Adrenal gland (tissue), 12 donors: ENCODE data around the gene GATAD2A. TPM values are rescaled to one million over a fixed set of nuclear protein-coding genes. Genes with fewer than 3 reads are reported as not detected.

Experiments
- DNase-seq, 7 donors: peaks; one replicate each; pipeline ENCODE4 v3.0.0-alpha.2; 2019 to 2020
- H3K27ac ChIP-seq, 5 donors: fragments of 200-600 bp; sonication (generic) in 4 of 5; 1 replicate in 3 of 5; 2 replicates in 2 of 5; pipeline versions ENCODE4 v1.5.1 to v1.8.0; 2016 to 2020; ENCODE audit warnings: mild to moderate bottlenecking in 1 of 5
- H3K27me3 ChIP-seq: fragments of 200-600 bp; 2 replicates; pipeline ENCODE4 v1.8.0; 2021
- H3K36me3 ChIP-seq, 2 donors: fragments of 200-600 bp; replicated peaks in 1 of 2; 1 replicate in 1 of 2; 2 replicates in 1 of 2; pipeline versions ENCODE4 v1.5.1 to v1.8.0; 2018 to 2022
- H3K4me1 ChIP-seq, 2 donors: fragments of 200-600 bp; replicated peaks in 1 of 2; 1 replicate in 1 of 2; 2 replicates in 1 of 2; pipeline versions ENCODE4 v1.5.1 to v1.8.0; 2018 to 2021
- H3K4me3 ChIP-seq, 4 donors: fragments of 200-600 bp; sonication (generic) in 3 of 4; one replicate each; pipeline ENCODE4 v1.5.1; 2016 to 2018
- H3K9me3 ChIP-seq, 3 donors: fragments of 200-600 bp; sonication (generic) in 1 of 3; replicated peaks in 1 of 3; 1 replicate in 2 of 3; 2 replicates in 1 of 3; pipeline versions ENCODE4 v1.5.1 to v1.8.0; 2016 to 2021
- CTCF ChIP-seq, 6 experiments: fragments of 450-650 bp in 4 of 6; fragments of 200-600 bp in 2 of 6; sonication (generic) in 1 of 6; IDR thresholded peaks; 1 replicate in 5 of 6; 2 replicates in 1 of 6; pipeline versions ENCODE4 v1.5.1 to v1.8.0; 2016 to 2021; ENCODE audit warnings: antibody characterized with exemption in 6 of 6, mild to moderate bottlenecking in 2 of 6, moderate library complexity in 1 of 6
- POLR2A ChIP-seq, 2 donors: fragments of 450-650 bp; IDR thresholded peaks; one replicate each; pipeline ENCODE4 v1.6.1; 2017; ENCODE audit warnings: antibody characterized with exemption in 2 of 2, mild to moderate bottlenecking in 2 of 2, moderate library complexity in 1 of 2
- WGBS, 4 donors: extraction: QIAGEN DNeasy Blood & Tissue Kit in 2 of 4; methylation state at CpG; one replicate each; pipeline versions ENCODE4 v1.1.5 to v1.1.7; 2013 to 2017; 5-methylcytosine and 5-hydroxymethylcytosine counted together
- intact Hi-C, 2 donors: fragments of 100-400 bp; cut with DNase I; formaldehyde crosslinking; loops; one replicate each; pipeline versions ENCODE4 v1.14.1 to v1.15.0; 2022 to 2023
- polyA plus RNA-seq, 3 donors: library from polyadenylated mRNA; stranded (reverse); fragments of 200-250 nt in 2 of 3; fragments of 350-450 nt in 1 of 3; fragmentation: Illumina TruSeq in 1 of 3; extraction: RNeasy Lipid Tissue Mini Kit (QIAGEN cat#74804) in 1 of 3; gene quantifications; one replicate each; pipeline ENCODE4 v1.2.3, GENCODE V29; 2013 to 2014
- total RNA-seq, 9 donors: library from RNA; depleted of rRNA in 4 of 9; stranded (reverse); fragments of >200 nt in 4 of 9; fragments of 120-200 nt in 1 of 9; fragmentation: NEBNext Ultra II Directional in 1 of 9; extraction: Animal tissue kit (Norgen Biotek cat#: 25700) in 1 of 9; gene quantifications; one replicate each; pipeline versions ENCODE4 v1.1.0 to v1.2.4, GENCODE V29; 2013 to 2023
- donor health status: healthy with polysubstance abuse.
- donor health status: Bipolar disorder and iron deficiency.
- donor health status: DM: yes; HTN: yes; CAD: no.
- donor health status: DM: no; HTN: no; CAD: no.
- donor health status: DM: no; HTN: no; CAD: no.
- donor health status: DM: yes; HTN: yes; CAD: no.

Gene GATAD2A
- total and polyA plus RNA-seq, 12 donors: 17.0 to 125 (median 61.9) TPM

- TF ChIP-seq CTCF (IDR thresholded peaks at IDR 0.05) (no peak), POLR2A (IDR thresholded peaks at IDR 0.05) (no peak)
- intact Hi-C loops: no loop called here
- no peak for DNase-seq
- peaks cover 4 to 19% of the 10 kb centered on the region in 2 donors for H3K4me1 ChIP-seq
- no peak overlapping the region for H3K4me3 ChIP-seq
- WGBS, 4 donors: 63 to 80% (median 67%) methylated on average over 8 to 16 of the region's 16 CpGs
- H3K27ac ChIP-seq: no peak overlapping the region
- peaks cover 51% of the 10 kb centered on the region for H3K27me3 ChIP-seq
- H3K9me3 ChIP-seq: no peaks in the 10 kb centered on the region
- H3K36me3 ChIP-seq: no peaks in the 10 kb centered on the region
These were observed 136.1 kb downstream of the GATAD2A start for GRCh38 chr19:19541616-19542015.

- intact Hi-C loops: no loop called here
- no peak for DNase-seq
- Histone ChIP-seq H3K27me3 (peaks cover 51% of the 10 kb centered on the region), H3K4me1 (peaks cover 4 to 16% of the 10 kb centered on the region in 2 donors), H3K9me3 (no peaks in the 10 kb centered on the region), H3K4me3 (no peak overlapping the region), H3K36me3 (no peaks in the 10 kb centered on the region), H3K27ac (no peak overlapping the region)
- TF ChIP-seq CTCF (IDR thresholded peaks at IDR 0.05): no peak
- no peak for TF ChIP-seq POLR2A (IDR thresholded peaks at IDR 0.05)
- 61 to 78% (median 73%) methylated on average over 10 to 12 of the region's 12 CpGs for WGBS, 4 donors
These were observed 137.0 kb downstream of the GATAD2A start for GRCh38 chr19:19542507-19542906.

- no peak for DNase-seq
- Histone ChIP-seq H3K4me1 (peaks cover 4 to 11% of the 10 kb centered on the region in 2 donors), H3K27me3 (peaks cover 47% of the 10 kb centered on the region), H3K36me3 (no peaks in the 10 kb centered on the region), H3K4me3 (no peak overlapping the region), H3K27ac (no peak overlapping the region), H3K9me3 (no peaks in the 10 kb centered on the region)
- intact Hi-C loops: no loop called here
- TF ChIP-seq CTCF (IDR thresholded peaks at IDR 0.05) (no peak), POLR2A (IDR thresholded peaks at IDR 0.05) (no peak)
- WGBS, 4 donors: 76 to 81% (median 79%) methylated on average over 4 to 13 of the region's 13 CpGs
These were observed 137.6 kb downstream of the GATAD2A start for GRCh38 chr19:19543101-19543500.

GRCh38 chr19:19543640-19544039 lies 138.2 kb downstream of the GATAD2A start:
- DNase-seq: no peak
- H3K27me3 ChIP-seq: peaks cover 41% of the 10 kb centered on the region
- no peaks in the 10 kb centered on the region for H3K9me3 ChIP-seq
- 81 to 94% (median 89%) methylated on average over 3 to 19 of the region's 19 CpGs for WGBS, 4 donors
- no peaks in the 10 kb centered on the region for H3K36me3 ChIP-seq
- TF ChIP-seq CTCF (IDR thresholded peaks at IDR 0.05): no peak
- no peak for TF ChIP-seq POLR2A (IDR thresholded peaks at IDR 0.05)
- intact Hi-C loops: no loop called here
- H3K4me1 ChIP-seq: peaks cover 0 to 6% of the 10 kb centered on the region in 2 donors
- no peak overlapping the region for H3K4me3 ChIP-seq
- no peak overlapping the region for H3K27ac ChIP-seq
